Stimulated activated CD8-positive, alpha-beta memory T cell treated with anti-CD3 and anti-CD28 coated beads, Interleukin-15, amount 100 ng/mL, for 4 hours (primary cell): Measurements from ENCODE around the gene DACT3.
"Not testable (repeated sequence)": the region's sequence is repeated elsewhere in the genome, so short reads cannot be mapped to it uniquely, and the experiment has no call there.

Source experiments
- DNase-seq, 2 donors: peaks; one replicate each; pipeline ENCODE4 v3.0.0-alpha.2; 2020; ENCODE audit warnings: low read depth in 2 of 2

DACT3 gene

DNA sequence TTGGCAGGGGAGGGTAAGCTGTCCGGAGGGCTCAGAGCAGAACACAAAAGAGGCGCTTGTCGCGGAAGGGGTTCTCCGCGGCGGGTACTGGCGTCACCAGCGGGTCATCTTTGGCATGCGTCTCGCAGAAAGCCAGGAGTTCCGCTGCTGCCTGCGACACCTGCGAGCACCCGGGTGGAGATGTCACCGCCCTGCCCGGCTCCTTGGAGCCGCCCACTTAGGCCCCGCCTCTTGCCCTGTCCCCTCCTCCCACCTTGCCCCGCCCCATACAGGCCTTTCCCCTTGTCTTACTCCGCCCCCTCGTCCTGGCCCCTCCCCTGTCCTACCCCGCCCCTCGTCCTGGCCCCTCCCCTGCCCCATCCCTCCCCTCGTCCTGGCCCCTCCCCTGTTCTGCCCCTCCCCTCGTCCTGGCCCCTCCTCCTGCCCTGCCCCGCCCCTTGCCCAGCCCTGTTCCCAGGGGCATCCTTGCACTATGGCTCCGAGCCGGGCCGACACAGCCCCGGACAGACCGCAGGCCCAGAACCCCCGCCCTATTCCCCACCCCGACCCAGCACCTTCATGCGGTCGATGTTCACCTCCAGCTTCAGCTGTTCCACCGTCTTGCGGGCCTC is 26.8 kb downstream of the DACT3 start:
- peak; percentile 74 to 86 for DNase-seq

DNA sequence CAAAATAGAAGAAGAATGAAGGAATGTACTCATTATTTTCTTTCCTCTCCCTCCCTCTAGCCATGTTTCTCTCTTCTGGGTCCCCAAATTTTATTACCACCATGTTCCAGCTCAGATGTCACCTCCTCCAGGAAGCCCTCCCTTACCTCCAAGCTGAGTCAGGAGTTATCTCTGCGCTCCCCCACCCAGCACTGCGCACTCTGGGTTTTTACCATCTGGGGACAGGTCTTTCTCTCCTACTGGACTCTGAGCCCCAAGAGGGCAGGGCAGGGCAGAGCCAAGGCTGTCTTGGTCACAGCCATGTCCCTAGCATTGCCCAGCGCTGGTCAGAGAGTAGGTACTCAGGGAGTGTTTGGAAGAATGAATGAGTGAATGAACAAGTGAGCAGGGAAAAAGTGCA is 27.9 kb downstream of the DACT3 start:
- DNase-seq = no peak

DNA sequence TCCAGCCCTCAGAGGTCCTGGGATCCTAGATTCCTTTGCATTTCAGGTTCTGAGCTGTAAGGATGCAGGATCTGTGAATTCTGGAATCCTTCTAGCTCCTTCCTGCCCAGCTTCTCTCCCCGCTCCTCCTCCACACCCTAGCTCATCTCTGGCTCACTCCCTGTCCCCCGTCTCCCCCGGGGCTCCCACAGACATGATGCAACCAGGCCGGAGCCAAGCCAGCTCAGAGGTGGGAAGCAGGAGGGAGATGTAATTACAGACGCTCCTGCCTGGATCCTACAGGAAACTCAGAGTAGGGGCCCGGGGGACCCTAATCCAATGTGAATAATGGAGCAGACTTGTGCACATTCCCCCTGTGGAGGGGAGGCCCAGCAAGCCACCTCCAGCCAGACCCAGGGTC is 29.5 kb downstream of the DACT3 start:
- no peak for DNase-seq

DNA sequence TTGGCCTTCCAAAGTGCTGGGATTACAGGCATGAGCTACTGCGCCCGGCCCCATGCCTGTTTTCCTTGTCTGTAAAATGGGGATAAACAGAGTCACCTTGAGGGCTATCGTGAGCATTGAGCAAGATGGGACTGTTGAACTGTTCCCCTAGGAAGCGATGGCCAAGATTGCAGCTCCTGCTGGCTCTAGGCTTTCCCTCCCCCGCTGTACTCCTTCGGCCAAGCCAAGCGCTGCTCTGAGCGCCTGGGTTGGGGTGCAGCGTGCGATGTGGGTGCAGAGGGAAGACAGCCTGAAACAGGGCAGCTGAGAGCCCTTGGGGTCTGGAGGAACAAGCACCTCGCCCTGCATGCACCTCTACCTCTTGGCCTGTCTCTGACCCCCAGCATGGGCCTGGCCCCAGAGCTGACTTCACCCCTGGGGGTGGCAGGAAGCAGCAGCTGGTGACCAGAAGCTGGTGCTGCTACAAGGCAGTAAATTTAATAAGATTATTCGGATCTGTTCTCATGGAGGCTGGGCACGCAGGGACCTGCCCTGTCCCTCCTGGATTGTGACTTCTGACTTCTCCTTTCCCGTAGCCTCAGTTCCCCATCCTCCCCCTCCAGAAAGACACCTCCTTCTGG is 30.3 kb downstream of the DACT3 start:
- DNase-seq = no peak

DNA sequence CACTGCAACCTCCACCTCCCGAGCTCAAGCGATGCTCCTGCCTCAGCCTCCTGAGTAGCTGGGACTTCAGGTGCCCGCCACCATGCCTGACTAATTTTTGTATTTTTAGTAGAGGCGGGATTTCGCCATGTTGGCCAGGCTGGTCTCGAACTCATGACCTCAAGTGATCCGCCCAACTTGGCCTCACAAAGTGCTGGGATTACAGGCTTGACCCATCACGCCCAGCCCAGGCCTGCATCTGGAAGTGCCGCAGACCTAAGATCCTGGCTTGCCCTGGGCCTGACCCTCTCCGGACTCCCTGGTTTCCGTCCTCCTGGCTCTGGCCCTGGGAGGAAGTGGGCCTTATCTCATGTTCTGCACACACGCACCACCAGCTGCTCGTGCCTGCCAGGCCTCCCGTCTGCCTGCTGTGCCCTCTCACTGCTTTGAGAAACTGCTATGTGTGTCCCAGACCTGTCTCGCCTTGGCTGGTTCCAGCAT is 31.4 kb downstream of the DACT3 start:
- no peak for DNase-seq

DNA sequence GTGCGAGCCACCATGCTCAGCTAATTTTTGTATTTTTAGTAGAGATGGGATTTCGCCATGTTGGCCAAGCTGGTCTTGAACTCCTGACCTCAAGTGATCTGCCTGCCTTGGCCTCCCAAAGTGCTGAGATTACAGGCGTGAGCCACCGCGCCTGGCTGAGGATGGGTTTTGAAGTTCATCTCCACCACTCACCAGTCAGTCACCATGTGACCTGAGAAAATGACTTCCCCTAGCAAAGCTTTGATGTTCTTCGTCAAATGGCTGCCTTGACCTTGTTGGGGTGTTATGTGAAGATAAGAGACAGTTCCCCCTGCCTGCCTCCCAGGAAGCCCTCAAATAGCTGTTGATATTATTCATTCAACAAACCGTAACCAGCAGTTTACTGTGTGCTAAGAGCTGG is 32.0 kb downstream of the DACT3 start:
- not testable (repeated sequence) for DNase-seq

DNA sequence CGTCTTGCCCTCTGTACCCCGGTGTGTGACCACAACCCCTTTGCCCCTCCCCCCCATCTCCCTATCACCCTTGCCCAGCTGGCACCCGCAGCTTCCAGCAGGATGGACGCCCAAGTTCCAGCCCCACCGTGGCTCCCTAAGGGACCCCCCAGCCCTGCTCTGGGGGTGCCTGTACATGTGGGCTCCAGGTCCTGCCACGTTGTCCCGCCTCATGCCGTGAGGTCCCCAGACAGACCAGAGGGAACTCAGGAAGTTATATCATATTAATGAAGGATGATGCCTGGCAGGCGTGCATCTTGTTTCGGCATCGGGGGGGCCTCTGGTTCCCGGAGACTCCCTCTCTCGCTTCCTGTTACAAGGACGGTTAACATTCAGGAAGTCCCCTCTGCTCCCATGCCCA is 34.5 kb downstream of the DACT3 start:
- no peak for DNase-seq

DNA sequence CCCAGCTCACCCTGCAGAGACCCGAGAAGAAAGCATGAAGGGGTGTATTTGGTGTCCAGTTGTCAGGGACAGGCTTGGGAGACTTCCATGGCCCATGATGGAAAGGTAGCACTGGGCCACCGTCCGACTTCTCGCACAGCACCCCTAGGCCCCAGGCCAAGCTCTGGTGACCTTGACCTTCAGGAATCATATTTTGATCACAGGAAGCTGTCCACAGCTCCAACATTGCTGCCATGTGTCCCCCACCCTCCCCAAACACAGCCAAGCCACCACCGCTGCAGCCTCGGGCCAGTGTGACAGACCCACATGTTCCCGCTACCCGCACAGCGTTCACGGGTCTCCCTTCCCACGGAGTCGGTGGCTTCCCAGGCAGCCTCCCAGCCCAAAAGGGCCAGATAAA is 35.3 kb downstream of the DACT3 start:
- no peak for DNase-seq

DNA sequence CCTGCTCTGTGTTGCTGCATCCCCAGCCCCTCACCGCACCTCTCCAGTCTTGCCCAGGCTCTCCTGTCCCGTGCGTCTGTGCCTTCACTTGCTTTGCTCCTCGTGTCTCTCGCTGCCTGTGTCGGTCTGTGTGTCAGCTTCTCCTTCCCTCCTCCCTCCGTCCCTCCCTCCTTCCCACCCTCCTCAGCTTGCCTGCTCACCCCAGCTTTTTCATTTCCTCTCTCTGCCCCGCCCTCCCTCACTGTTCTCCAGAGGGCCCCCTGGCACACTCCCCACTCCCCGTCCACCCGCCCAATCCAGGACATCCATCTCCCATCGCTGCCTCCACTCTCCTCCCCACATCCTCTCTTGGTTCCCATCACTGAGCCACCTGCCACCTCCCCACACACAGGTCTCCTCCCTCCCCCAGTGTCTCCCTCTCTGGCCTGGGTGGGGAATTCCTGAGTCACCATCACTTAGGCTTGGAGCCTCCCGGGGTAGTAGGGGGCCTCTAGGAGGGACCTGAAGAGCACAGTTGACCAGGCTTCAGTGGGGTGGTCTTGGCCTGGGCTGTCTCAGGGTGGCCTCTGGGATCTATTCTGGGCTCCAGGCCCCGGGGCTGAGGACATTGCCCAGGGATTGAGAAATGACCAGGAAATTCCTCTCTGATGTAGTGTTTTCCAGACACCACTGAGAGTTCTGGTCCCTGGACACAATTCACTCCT is 35.9 kb downstream of the DACT3 start, which contains the start of gene PTGIR:
TSS of gene PTGIR (minus strand) at position 132 of the 704 bp plus-strand sequence. CDS start 864 bp downstream, outside the sequence.
- no peak for DNase-seq

DNA sequence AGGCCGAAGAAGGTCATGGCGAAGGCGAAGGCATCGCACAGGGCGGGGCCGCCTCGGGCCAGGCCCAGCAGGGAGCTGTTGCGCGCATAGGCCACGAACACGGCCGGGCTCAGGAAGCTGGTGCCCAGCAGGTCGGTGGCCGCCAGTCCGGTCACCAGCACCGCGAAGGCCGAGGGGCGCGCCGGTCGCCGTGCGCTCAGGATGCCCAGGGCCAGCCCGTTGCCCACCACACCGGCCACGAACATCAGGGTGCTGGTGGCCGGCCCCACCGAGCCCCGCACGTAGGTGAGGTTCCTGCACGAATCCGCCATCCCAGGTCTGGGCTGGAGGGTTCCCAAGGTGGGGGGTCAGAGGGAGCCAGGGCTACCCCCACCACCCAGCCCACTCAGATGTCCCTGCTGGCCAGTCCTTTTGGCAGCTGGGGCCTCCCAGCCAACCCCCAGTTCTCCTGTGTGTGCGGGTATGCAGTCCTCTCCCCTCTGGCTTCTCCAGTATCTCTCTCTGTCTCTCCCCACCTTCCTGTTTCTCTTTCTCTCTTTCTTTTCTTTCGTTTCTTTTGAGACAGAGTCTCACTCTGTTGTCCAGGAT is 37.0 kb downstream of the DACT3 start:
- no peak for DNase-seq

DNA sequence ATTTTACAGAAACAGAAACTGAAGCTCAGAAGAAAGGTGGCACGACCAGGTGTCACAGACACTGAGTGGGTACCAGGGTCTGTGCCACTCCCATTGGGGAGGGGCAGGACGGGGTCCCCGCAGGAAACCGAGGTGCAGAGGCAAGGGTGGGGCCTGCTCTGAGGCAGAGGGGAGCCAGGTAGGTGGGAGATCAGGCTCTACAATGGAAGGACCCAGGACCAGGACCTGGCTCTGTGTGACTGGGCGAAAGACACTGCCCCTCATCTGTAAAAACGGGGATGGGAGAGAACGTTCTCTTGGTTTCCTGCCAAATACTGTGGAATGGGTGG is 38.9 kb downstream of the DACT3 start:
- no peak for DNase-seq

DNA sequence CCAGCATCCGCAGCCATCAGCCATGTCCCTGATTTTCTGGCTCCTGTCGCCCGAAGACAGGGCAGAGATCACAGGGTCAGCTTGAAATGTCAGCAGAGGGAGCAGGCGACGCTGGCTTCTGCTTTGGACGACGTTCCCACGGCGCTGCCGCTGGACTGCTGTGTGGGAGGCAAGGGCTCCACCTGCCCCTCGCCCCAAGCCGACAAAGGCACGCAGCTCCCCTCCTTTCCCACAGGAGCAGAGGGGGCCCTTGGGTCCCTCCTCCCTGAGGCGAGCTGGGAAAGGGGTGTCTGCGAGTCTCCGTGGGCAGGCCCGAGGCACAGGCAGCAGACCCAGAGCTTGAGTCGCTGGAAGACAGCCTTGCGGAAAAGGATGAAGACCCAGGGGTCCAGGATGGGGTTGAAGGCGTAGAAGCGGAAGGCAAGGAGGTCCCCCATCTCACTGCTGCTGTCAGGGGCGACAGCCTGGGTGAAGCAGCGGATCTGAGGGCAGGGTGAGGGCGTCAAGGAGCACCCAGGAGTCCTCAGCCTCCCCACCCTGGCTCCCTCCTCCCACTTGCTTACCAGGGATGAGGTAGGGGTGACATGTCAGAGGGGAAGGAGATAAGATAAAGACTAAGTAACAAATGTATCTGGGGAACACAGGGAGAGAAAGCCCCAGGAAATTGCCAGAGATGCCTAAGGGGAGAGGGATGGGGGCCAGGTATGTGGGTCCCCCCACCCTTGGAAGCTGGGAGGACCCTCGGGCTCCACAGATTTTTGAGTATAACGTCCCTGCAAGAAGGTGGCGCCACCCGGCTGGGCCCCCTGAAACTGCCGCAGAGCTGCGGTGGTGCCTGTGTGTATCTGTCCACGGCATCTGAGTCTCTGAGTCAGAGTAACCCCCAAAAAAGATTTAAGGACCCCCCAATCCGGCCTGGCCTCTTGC is 39.5 kb downstream of the DACT3 start:
- DNase-seq = no peak

DNA sequence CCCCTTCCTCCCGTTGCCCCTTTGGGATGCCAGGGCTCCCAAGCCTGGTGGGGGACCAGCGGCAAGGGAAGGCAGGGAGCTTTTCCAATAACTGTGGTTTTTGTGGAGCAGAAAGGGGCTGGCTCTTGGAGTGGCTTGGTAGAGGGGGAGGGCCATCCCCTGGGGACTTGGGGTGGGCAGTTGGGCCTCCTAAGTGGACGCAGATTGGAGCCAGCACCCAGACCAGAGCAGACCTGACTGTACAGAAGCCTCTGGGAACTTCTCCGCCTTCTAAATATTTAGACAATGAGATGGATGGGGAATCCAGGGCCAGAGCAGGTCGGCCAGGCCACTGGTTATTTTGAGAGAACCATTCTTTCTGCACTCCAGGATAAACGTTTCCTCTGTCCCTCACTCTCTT is 40.3 kb downstream of the DACT3 start:
- DNase-seq = no peak

DNA sequence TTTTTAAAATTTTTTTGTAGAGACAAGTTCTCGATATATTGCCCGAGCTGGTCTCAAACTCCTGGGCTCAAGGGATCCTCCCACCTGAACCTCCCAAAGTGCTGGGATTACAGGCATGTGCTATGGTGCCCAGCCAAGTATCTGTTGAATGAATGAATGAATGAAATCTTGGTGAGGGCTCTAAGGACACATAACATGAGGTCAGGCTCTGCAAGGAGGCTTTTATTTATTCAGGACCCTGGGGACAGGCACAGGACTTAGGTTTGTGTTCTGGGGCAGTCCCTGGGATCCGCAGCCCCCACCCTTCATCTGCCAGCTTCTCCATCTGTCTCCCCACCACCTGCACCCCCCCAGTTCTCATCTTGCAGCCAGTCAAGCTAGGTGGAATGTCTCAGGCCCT is 40.7 kb downstream of the DACT3 start:
- no peak for DNase-seq

DNA sequence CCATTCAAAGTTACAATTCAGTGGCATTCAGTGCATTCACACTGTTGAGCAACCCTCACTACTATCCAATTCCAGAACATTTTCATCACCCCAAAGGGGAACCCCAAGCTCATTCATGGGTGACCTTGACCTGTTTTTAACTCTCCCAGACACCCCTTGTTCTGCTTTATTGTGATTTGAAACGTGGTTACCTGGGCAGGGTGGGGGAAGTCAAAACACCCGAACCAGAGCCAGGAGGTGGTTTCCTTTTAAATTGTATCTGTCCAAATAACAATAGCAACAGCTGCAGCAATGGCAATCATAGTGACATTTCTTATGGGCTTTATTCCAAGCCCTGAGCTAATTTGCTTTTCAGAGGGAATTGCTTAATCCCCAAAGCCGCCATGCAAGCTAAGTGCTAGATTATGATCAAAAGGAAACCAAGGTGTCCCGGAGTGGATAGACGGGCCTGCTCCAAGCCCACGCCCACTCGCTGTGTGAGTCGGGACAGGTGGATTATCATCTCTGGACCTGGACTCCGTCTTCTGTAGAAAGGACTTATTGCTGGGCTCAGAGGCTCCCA is 42.2 kb downstream of the DACT3 start:
- no peak for DNase-seq

DNA sequence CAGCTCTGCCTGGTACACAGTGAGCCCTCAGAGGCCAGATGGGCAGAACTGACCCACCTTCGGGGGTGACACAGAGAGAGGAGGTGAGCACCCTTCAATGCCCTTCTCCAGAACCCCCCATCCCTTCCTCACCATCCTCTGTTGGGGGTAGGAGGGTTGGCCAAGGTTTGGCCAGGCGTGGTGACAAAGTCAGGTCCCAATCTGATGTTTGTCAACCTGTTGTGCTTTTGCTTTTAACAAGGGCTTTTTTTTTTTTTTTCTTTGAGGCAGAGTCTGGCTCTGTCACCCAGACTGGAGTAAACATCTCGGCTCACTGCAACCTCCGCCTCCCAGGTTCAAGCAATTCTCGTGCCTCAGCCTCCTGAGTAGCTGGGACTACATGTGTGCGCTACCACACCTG is 43.4 kb downstream of the DACT3 start:
- DNase-seq = no peak

DNA sequence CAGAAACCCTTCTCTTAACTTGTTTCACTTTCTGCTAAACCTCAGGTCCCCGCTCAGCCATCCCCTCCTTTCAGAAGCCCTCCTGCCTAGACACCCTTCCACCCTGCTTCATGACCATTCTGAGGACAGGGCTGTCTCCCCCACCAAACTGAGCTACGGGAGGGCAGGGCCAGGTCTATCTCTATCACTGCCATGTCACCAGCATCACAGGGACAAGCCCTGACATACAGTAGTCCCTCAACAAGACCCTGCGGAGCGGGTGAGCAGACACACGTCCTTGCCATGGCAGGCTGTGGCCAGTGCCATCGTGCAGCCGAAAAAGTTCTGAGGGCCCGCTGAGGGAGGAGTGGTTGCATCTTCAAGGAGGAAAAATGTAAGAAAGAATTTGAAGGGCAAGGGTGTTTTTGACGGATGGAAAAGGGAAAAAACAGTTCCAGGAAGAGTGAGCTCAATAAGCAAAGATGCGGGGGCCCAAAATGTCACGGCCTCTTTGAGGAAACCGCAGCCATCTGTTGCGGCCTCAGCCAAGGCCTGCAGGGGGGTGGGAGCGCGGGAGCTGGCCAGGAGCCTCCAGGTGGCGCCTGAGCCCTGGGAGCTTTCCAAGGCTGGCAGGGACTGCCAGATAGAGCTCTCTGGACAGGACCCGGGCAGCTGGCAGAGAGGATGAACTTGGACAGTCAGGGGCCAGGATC is 44.2 kb downstream of the DACT3 start:
- no peak for DNase-seq

DNA sequence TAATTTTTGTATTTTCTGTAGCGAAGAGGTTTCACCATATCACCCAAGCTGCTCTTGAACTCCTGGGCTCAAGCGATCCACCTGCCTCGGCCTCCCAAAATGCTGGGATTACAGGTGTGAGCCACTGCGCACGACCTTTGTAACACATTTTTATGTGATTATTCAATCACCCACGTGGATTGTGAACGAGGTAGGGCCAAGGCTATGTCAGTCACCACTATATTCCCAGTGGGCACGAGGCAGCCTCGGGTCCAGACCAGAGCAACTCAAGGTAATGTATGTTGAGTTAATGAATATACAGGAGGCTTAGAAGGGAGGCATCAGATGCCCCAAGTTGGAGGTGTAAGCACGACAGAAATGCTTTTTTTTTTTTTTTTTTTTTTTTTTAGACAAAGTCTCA is 45.0 kb downstream of the DACT3 start:
- no peak for DNase-seq

DNA sequence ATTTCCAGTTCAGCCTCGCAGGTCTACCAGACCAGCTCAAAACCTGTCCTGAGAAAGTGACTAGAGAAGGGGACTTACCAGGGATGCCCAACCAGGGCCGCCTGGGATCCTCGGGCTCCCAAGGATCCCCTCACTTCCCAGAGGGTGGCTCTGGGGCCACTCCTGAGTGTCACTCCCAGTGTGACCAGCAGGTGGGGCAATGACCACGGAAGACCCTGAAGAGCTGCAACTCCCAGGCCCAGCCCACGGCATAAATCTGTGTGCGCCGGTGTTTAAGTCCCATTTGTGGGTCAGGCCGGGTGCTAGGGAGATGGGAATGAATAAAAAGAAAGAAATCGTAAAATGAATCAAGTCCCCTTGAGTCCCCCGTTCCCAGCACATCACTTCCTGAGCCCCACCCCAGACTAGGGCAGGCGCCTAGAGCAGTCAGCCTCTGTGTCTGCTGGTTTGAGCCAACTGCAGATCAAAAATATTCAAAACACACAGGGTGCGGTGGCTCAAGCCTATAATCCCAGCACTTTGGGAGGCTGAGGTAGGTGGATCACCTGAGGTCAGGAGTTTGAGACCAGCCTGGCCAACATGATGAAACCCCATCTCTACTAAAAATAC is 46.8 kb downstream of the DACT3 start:
- peak in 1 of 2 donors; percentile 57 for DNase-seq

DNA sequence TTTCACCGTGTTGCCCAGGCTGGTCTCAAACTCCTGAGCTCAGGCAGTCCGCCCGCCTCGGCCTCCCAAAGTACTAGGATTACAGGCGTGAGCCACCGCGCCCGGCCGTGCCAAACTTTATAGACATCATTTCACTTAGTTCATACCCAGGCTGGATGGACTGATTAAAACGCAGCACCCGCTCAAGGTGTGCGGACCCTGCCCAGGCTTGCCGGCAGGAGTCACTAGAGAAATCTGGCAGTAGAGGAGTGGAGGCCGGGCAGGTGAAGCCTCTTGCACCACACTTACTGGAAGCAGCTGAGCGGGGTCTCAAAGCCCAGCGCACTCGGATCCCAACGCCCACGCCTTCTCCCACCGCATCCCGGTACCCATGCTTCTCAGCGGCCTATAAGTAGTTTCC is 47.5 kb downstream of the DACT3 start:
- no peak for DNase-seq
